Measurements from ENCODE around the gene AKAP6.

AKAP6 gene

DNA sequence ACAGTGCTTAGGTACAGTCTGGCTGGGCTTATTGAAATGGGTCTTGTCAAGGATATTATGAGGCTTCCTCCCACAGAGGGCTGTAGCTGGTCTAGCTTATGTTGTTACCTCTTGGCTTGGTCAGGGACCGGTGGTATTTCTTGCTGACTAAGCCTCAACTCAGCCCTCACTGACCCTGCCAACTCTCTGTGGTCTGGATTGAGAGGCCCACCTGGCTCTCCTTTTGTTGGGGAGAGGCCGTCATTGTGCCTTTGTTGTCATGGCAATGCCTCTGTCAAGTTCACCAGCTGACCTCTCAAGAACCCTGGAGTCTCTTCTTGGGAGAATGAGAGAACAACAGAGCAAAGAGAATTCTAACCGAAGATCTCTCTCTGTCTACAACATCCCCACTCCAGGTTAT lies 364.0 kb downstream of the AKAP6 start:
- TF ChIP-seq, protein P1, sequence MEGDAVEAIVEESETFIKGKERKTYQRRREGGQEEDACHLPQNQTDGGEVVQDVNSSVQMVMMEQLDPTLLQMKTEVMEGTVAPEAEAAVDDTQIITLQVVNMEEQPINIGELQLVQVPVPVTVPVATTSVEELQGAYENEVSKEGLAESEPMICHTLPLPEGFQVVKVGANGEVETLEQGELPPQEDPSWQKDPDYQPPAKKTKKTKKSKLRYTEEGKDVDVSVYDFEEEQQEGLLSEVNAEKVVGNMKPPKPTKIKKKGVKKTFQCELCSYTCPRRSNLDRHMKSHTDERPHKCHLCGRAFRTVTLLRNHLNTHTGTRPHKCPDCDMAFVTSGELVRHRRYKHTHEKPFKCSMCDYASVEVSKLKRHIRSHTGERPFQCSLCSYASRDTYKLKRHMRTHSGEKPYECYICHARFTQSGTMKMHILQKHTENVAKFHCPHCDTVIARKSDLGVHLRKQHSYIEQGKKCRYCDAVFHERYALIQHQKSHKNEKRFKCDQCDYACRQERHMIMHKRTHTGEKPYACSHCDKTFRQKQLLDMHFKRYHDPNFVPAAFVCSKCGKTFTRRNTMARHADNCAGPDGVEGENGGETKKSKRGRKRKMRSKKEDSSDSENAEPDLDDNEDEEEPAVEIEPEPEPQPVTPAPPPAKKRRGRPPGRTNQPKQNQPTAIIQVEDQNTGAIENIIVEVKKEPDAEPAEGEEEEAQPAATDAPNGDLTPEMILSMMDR (IDR thresholded peaks at IDR 0.05), result no peak
- Histone ChIP-seq H3K27me3 (ENCODE audit: control insufficient read depth, insufficient read depth, low read length) (no peaks in the 10 kb centered on the region), H3K27ac (no peak overlapping the region), H3K79me2 (no peaks in the 10 kb centered on the region), H3K4me2 (ENCODE audit: low read length) (no peak overlapping the region), H3K9me3 (ENCODE audit: control insufficient read depth, low read length) (no peaks in the 10 kb centered on the region), H3K9ac (no peak overlapping the region), H3K36me3 (ENCODE audit: control insufficient read depth, insufficient read depth, low read length) (no peaks in the 10 kb centered on the region), H3K4me3 (ENCODE audit: low read depth, low read length) (no peak overlapping the region), H2AFZ (no peak overlapping the region), H3K4me1 (no peaks in the 10 kb centered on the region)

DNA sequence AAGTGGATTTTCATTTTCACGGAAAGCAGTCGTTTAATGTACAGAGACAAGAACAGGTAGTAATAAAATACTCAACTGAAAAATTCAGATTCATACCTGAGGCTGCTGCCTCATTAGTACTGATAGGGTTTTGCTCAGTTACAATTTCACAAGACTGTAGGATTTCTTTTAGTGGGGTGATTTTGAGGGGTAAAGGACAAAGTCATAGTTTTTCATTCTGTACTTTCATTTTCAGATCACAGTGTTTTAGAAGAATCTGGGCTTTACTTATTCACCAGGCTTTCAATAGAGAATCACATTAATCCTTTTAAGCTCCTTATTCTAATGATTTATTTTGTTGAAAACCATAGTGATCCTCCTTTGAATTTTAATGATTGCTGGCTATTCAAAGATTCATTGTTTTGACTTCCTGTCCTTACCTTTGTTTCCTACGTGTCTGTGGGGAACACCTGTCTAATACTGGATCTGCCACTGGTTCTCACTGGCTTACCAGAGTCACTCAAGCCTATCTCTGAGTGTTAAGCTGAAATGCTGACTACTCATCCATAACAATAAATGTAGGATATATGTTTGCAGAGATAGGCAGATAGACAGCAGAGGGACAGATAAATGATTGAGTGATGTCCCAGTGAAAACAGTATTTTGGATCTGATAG lies 365.8 kb downstream of the AKAP6 start:
- Histone ChIP-seq H3K27me3 (ENCODE audit: control insufficient read depth, insufficient read depth, low read length) (no peaks in the 10 kb centered on the region), H3K4me3 (ENCODE audit: low read depth, low read length) (no peak overlapping the region), H3K79me2 (no peaks in the 10 kb centered on the region), H3K9me3 (ENCODE audit: control insufficient read depth, low read length) (no peaks in the 10 kb centered on the region), H3K4me2 (ENCODE audit: low read length) (no peak overlapping the region), H3K4me1 (no peaks in the 10 kb centered on the region), H2AFZ (no peak overlapping the region), H3K27ac (no peak overlapping the region), H3K9ac (no peak overlapping the region), H3K36me3 (ENCODE audit: control insufficient read depth, insufficient read depth, low read length) (no peaks in the 10 kb centered on the region)
- TF ChIP-seq, protein P1 (IDR thresholded peaks at IDR 0.05), result no peak

DNA sequence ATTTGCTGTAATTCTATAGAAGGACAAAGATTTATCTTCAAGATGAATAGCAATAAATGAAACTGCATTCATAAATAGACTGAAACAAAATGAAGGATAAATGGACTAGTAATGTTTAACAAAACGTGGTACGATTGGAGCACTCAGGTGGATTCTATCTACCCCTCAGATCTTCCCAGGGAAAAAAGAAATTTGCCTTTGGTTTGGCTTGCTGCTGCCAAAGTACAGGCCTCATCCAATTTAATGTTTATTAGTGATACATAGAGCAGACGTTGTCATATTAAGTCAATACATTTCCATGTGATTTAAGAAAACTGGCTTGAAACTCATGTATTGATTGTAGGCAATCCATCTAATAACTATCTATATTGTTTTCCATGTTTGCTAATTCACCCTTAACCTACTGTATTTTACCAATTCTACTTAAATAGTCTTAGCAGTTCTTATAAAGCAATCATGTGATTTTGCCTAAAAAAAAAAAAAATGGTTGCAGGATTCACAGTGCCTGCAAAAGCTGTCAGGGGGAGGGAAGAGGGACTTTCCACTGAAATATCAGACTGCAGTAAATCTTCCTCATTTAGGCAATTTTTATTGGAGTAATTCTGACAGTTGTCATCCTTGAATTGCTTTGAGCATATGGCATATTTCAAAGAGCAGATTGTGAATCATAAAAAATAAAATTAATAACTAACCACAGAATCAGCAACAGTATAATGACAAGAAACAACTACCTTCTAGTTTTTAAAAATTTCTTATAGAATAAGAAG lies 367.4 kb downstream of the AKAP6 start:
- H3K4me2 ChIP-seq (ENCODE audit: low read length), result no peak overlapping the region
- H3K27ac ChIP-seq, result no peak overlapping the region
- no peaks in the 10 kb centered on the region for H3K36me3 ChIP-seq (ENCODE audit: control insufficient read depth, insufficient read depth, low read length)
- H3K79me2 ChIP-seq, result no peaks in the 10 kb centered on the region
- H3K4me3 ChIP-seq (ENCODE audit: low read depth, low read length), result no peak overlapping the region
- no peaks in the 10 kb centered on the region for H3K4me1 ChIP-seq
- H3K27me3 ChIP-seq (ENCODE audit: control insufficient read depth, insufficient read depth, low read length), result no peaks in the 10 kb centered on the region
- H3K9me3 ChIP-seq (ENCODE audit: control insufficient read depth, low read length), result no peaks in the 10 kb centered on the region
- H3K9ac ChIP-seq, result no peak overlapping the region
- TF ChIP-seq, protein P1 (IDR thresholded peaks at IDR 0.05), result no peak
- no peak overlapping the region for H2AFZ ChIP-seq

DNA sequence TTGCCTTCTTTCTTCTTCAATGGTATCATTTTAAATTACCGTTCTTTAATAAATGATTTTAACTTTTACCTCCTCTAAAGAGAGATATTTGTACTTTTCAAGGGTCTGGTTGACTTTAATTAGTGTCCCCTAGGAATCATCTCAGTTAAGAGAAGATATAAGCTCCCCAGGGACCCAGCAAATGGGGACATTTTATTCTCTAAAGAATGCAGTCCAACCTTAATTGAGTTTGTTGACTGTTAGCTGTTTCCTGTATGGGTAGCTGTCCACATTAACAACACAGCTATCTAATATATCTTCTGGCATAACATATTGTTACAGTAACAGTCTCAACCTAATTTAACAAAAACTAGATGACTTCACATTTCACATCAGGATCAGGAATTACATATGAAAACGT lies 368.0 kb downstream of the AKAP6 start:
- TF ChIP-seq, protein P1 (IDR thresholded peaks at IDR 0.05), result no peak
- Histone ChIP-seq H3K9me3 (ENCODE audit: control insufficient read depth, low read length) (no peaks in the 10 kb centered on the region), H3K27ac (no peak overlapping the region)

More for the DNA sequence above, 368.0 kb downstream of the AKAP6 start:
- Histone ChIP-seq H3K36me3 (ENCODE audit: control insufficient read depth, insufficient read depth, low read length) (no peaks in the 10 kb centered on the region), H3K4me1 (no peaks in the 10 kb centered on the region), H3K4me3 (ENCODE audit: low read depth, low read length) (no peak overlapping the region), H3K9ac (no peak overlapping the region), H3K4me2 (ENCODE audit: low read length) (no peak overlapping the region), H2AFZ (no peak overlapping the region), H3K27me3 (ENCODE audit: control insufficient read depth, insufficient read depth, low read length) (no peaks in the 10 kb centered on the region), H3K79me2 (no peaks in the 10 kb centered on the region)

Data from parathyroid adenoma (tissue), 2 donors.